HG03378 (cell line): ENCODE data around the gene SHMT1.

Source experiments
- ATAC-seq: cut with Tn5 transposase; IDR thresholded peaks from one replicate; pipeline ENCODE4 v1.9.1; 2021; ENCODE audit warnings: mild to moderate bottlenecking, moderate library complexity; ENCODE audit not compliant: unreplicated experiment

Gene SHMT1

GRCh38 chr17:18291718-18292540 lies 71.4 kb downstream of the SHMT1 start:
- no peak for ATAC-seq

GRCh38 chr17:18285296-18285695 lies 78.1 kb downstream of the SHMT1 start:
- no peak for ATAC-seq

- no peak for ATAC-seq
Observed at GRCh38 chr17:18281788-18282187, 81.6 kb downstream of the SHMT1 start.

- ATAC-seq, result no peak
Observed at GRCh38 chr17:18280766-18281371, 82.5 kb downstream of the SHMT1 start.

GRCh38 chr17:18280249-18280648 lies 83.1 kb downstream of the SHMT1 start:
- no peak for ATAC-seq

- ATAC-seq, result no peak
Observed at GRCh38 chr17:18278867-18279266, 84.5 kb downstream of the SHMT1 start.
